HepG2 (cell line): ENCODE data around the gene IQGAP3. TPM values are rescaled to one million over a fixed set of nuclear protein-coding genes. Genes with fewer than 3 reads are reported as not detected.
A peak's percentile ranks its signal among the peaks of the same experiment; 100 is the strongest.

ENCODE experiments used
- ATAC-seq: fragments of 200-7000 bp; cut with Tn5 transposase; 3 replicates; pipeline ENCODE4 v1.9.1; 2020; ENCODE audit warnings: mild to moderate bottlenecking, moderate library complexity
- BruUV-seq: library from RNA; stranded (reverse); fragments of 400-500 nt; replicated peaks from 2 replicates; lab custom pipeline; 2021; lab: Mats Ljungman, UMichigan
- CTCF ChIA-PET: fragments of 300-600 bp; formaldehyde crosslinking; extraction: SDS; loops from one replicate; lab custom pipeline; 2021; ENCODE audit warnings: low total read pairs, inconsistent platforms, low intra/inter-chr PET ratio; lab: Yijun Ruan, JAX
- POLR2A ChIA-PET: fragments of 350-600 bp; sonication (Branson Sonifier 250); formaldehyde crosslinking; loops from one replicate; lab custom pipeline; 2020; ENCODE audit warnings: antibody characterized with exemption, inconsistent platforms; lab: Yijun Ruan, JAX
- DNase-seq: peaks from one replicate; pipeline ENCODE4 v3.0.0-alpha.2; 2015; ENCODE audit warnings: low spot score
- FAIRE-seq: peaks from 3 replicates; lab custom pipeline; 2011; peaks lifted over from hg19 to GRCh38; lab: Jason Lieb, UNC
- H2AFZ ChIP-seq: one replicate; pipeline ENCODE4 v1.6.1; 2011; ENCODE audit warnings: low read length, inconsistent platforms
- H3K27ac ChIP-seq: fragments of 300-600 bp; 3 replicates; pipeline ENCODE4 v1.8.0; 2011; ENCODE audit warnings: mixed run types, mild to moderate bottlenecking, mixed read lengths, low read length, inconsistent platforms; ENCODE audit not compliant: insufficient read depth; ENCODE audit errors: extremely low read length
- H3K27me3 ChIP-seq, 2 experiments: fragments of 200-600 bp in 1 of 2; 2 replicates in 1 of 2; 3 replicates in 1 of 2; pipeline versions ENCODE4 v1.6.0 to v1.8.0; 2011; ENCODE audit warnings: low read length in 2 of 2, mild to moderate bottlenecking in 2 of 2, moderate library complexity in 2 of 2, inconsistent platforms in 1 of 2; ENCODE audit not compliant: insufficient read depth in 2 of 2, control insufficient read depth in 1 of 2
- H3K36me3 ChIP-seq, 2 experiments: fragments of 200-600 bp in 1 of 2; replicated peaks in 1 of 2; 2 replicates in 1 of 2; 3 replicates in 1 of 2; pipeline versions ENCODE4 v1.5.1 to v1.8.0; 2011; ENCODE audit warnings: low read length in 2 of 2, inconsistent platforms in 1 of 2; ENCODE audit not compliant: insufficient read depth in 2 of 2, control insufficient read depth in 1 of 2
- H3K4me1 ChIP-seq: 2 replicates; pipeline ENCODE4 v1.5.1; 2012; ENCODE audit warnings: low read length, inconsistent platforms; ENCODE audit not compliant: insufficient read depth
- H3K4me2 ChIP-seq: 2 replicates; pipeline ENCODE4 v1.6.0; 2011; ENCODE audit warnings: low read depth, low read length, inconsistent platforms
- H3K4me3 ChIP-seq, 3 experiments: fragments of 200-600 bp in 1 of 3; sonication (generic), shearing (Covaris generic) in 1 of 3; replicated peaks in 1 of 3; 2 replicates each; pipeline ENCODE4 v1.5.1; 2011 to 2016; ENCODE audit warnings: low read length in 3 of 3, inconsistent platforms in 2 of 3, low read depth in 2 of 3, mild to moderate bottlenecking in 2 of 3, control low read depth in 1 of 3, mixed read lengths in 1 of 3; ENCODE audit not compliant: insufficient read depth in 1 of 3
- H3K79me2 ChIP-seq: one replicate; pipeline ENCODE4 v1.6.1; 2011; ENCODE audit warnings: low read length, inconsistent platforms; ENCODE audit not compliant: insufficient read depth
- H3K9ac ChIP-seq: 2 replicates; pipeline ENCODE4 v1.6.0; 2011; ENCODE audit warnings: mild to moderate bottlenecking, low read depth, low read length, inconsistent platforms; ENCODE audit not compliant: insufficient read depth
- H3K9me3 ChIP-seq: 2 replicates; pipeline ENCODE4 v1.5.1; 2012; ENCODE audit warnings: mild to moderate bottlenecking, low read length
- H4K20me1 ChIP-seq: 2 replicates; pipeline ENCODE4 v1.6.0; 2011; ENCODE audit warnings: inconsistent platforms, mild to moderate bottlenecking, low read length, moderate library complexity; ENCODE audit not compliant: insufficient read depth
- DMAP1 ChIP-seq: IDR thresholded peaks from 2 replicates; pipeline ENCODE4 v1.6.1; 2016
- DPF2 ChIP-seq: sonication (generic); formaldehyde crosslinking; IDR thresholded peaks from 2 replicates; pipeline ENCODE4 v1.4.0; 2020; ENCODE audit warnings: mild to moderate bottlenecking, low read depth, missing genetic modification reagents, borderline replicate concordance
- HMGXB4 ChIP-seq, 2 experiments: sonication (generic) in 1 of 2; formaldehyde crosslinking in 1 of 2; IDR thresholded peaks; 2 replicates each; pipeline versions ENCODE4 v1.4.0 to v1.6.1; 2018 to 2020; ENCODE audit warnings: missing genetic modification reagents in 2 of 2, borderline replicate concordance in 1 of 2, low read depth in 1 of 2, mild to moderate bottlenecking in 1 of 2, missing biosample characterization in 1 of 2
- NKX3-1 ChIP-seq: sonication (generic); formaldehyde crosslinking; IDR thresholded peaks from 2 replicates; pipeline ENCODE4 v1.5.0; 2020; ENCODE audit warnings: missing genetic modification reagents
- PATZ1 ChIP-seq: sonication (generic); formaldehyde crosslinking; IDR thresholded peaks from 2 replicates; pipeline ENCODE4 v1.4.0; 2020; ENCODE audit warnings: missing genetic modification reagents
- PHB2 ChIP-seq: fragments of 450-650 bp; IDR thresholded peaks from 2 replicates; pipeline ENCODE4 v1.6.1; 2018; ENCODE audit not compliant: partially characterized antibody
- SNAPC4 ChIP-seq: sonication (generic); formaldehyde crosslinking; IDR thresholded peaks from 2 replicates; pipeline ENCODE4 v1.4.0; 2020; ENCODE audit warnings: mild to moderate bottlenecking, missing genetic modification reagents
- TAF15 ChIP-seq: fragments of 200-400 bp; formaldehyde crosslinking; IDR thresholded peaks from one replicate; pipeline ENCODE4 v1.6.1; 2018; ENCODE audit warnings: mild to moderate bottlenecking, low read depth, low read length; ENCODE audit not compliant: poor library complexity, severe bottlenecking
- TCF12 ChIP-seq, 2 experiments: fragments of 450-650 bp in 1 of 2; sonication (generic) in 1 of 2; formaldehyde crosslinking in 1 of 2; IDR thresholded peaks; 2 replicates each; pipeline versions ENCODE4 v1.6.1 to v1.8.0; 2017 to 2022; ENCODE audit warnings: antibody characterized with exemption in 1 of 2, mild to moderate bottlenecking in 1 of 2, missing genetic modification reagents in 1 of 2, moderate library complexity in 1 of 2
- ZNF232 ChIP-seq: sonication (generic); formaldehyde crosslinking; IDR thresholded peaks from 2 replicates; pipeline ENCODE4 v1.4.0; 2020; ENCODE audit warnings: missing genetic modification reagents, borderline replicate concordance
- ZNF274 ChIP-seq: sonication (generic); formaldehyde crosslinking; IDR thresholded peaks from 2 replicates; pipeline ENCODE4 v1.5.1; 2020; ENCODE audit warnings: mild to moderate bottlenecking, missing genetic modification reagents
- ZNF546 ChIP-seq: sonication (generic); formaldehyde crosslinking; conservative IDR thresholded peaks from 2 replicates; pipeline ENCODE4 v1.8.1; 2023; ENCODE audit warnings: mild to moderate bottlenecking, missing genetic modification reagents
- ZNF672 ChIP-seq: sonication (generic); formaldehyde crosslinking; IDR thresholded peaks from 2 replicates; pipeline ENCODE4 v1.8.1; 2022; ENCODE audit warnings: missing genetic modification reagents
- WGBS: methylation state at CpG from one replicate; pipeline ENCODE4 v1.1.6; 2017; ENCODE audit warnings: low lambda C conversion rate; 5-methylcytosine and 5-hydroxymethylcytosine counted together
- in situ Hi-C: cut with HindIII; loops from 2 replicates; pipeline ENCODE4 v1.10.0; 2017; ENCODE audit warnings: low pct_unique_long_range_greater_than_20kb; ENCODE audit not compliant: extremely low pct_ligation_motif_present
- intact Hi-C: fragments of 100-400 bp; cut with micrococcal nuclease; formaldehyde crosslinking; loops from one replicate; pipeline ENCODE4 v1.10.0; 2022; ENCODE audit not compliant: unreplicated experiment
- polyA plus RNA-seq, 8 experiments: library from polyadenylated mRNA; depleted of rRNA in 3 of 8; stranded (reverse) in 7 of 8; unstranded in 1 of 8; fragments of >200 nt; fragmentation: Illumina TruSeq in 4 of 8; extraction: Trizol in 4 of 8; gene quantifications; 2 replicates each; pipeline versions ENCODE4 v1.2.1 to v1.2.3, GENCODE V29; 2011 to 2016; ENCODE audit warnings: low read depth in 4 of 8, missing spikeins in 1 of 8, mixed read lengths in 1 of 8; ENCODE audit not compliant: insufficient read depth in 1 of 8
- total RNA-seq, 5 experiments: library from RNA; depleted of rRNA; stranded (reverse); fragments of >200 nt; fragmentation: Illumina TruSeq; extraction: Trizol; gene quantifications; 2 replicates each; pipeline ENCODE4 v1.2.3, GENCODE V29; 2016; ENCODE audit warnings: low read depth in 1 of 5

The IQGAP3 gene
- total and polyA plus RNA-seq, 2 of the 13 experiments (the other 11 are each of a cell fraction or from before 2014, with no cell fraction given): 13.5 to 14.1 TPM

- Histone ChIP-seq H3K27ac (no peak overlapping the region), H3K4me2 (peak overlapping the region; percentile 92), H3K4me3 (peak overlapping the region in 1 of 3 experiments; percentile 85; a peak in 1 of 6 replicates), H3K4me1 (peaks cover 27% of the 10 kb centered on the region), H4K20me1 (no peaks in the 10 kb centered on the region), H3K9me3 (no peaks in the 10 kb centered on the region), H3K9ac (0 out of 2 replicates have a peak overlapping the region, but pooled peaks have one; percentile 86), H2AFZ (no peak overlapping the region), H3K79me2 (peaks cover 19% of the 10 kb centered on the region), H3K36me3 (peaks cover 7 to 37% of the 10 kb centered on the region in 2 experiments), H3K27me3 (no peaks in the 10 kb centered on the region)
- peak; percentile 44 for ATAC-seq
- ChIA-PET POLR2A (interaction anchor here (1.3 to 2.2 kb wide), 2 partner anchors 8 to 99 kb away, joined by 4 to 36 read pairs; partner anchors contain the start of gene NAXE), CTCF (no interaction called here)
- BruUV-seq: no TSS peak
- peak; percentile 44 for DNase-seq
- in situ Hi-C loops (no loop called here), intact Hi-C loops (no loop called here)
- no peak for FAIRE-seq
- 83% methylated on average over 3 of the region's 3 CpGs for WGBS
- TF ChIP-seq ZNF232 (CRISPR knock-in tag): no peak
- TF ChIP-seq PATZ1: no peak
- TF ChIP-seq HMGXB4 (CRISPR knock-in tag; IDR thresholded peaks at IDR 0.05; ENCODE audit: borderline replicate concordance in 1 of 2, low read depth in 1 of 2): no peak
- no peak for TF ChIP-seq ZNF546
- TF ChIP-seq ZNF672 (CRISPR knock-in tag): no peak
- no peak for TF ChIP-seq TCF12 (IDR thresholded peaks at IDR 0.05)
- TF ChIP-seq TCF12 (CRISPR knock-in tag; IDR thresholded peaks at IDR 0.05): no peak
- no peak for TF ChIP-seq SNAPC4 (CRISPR knock-in tag)
- TF ChIP-seq PHB2: no peak
- no peak for TF ChIP-seq DMAP1
- TF ChIP-seq NKX3-1 (CRISPR knock-in tag): no peak
- TF ChIP-seq DPF2 (CRISPR knock-in tag): no peak
- TF ChIP-seq TAF15: no peak
- TF ChIP-seq ZNF274 (CRISPR knock-in tag): no peak
Measured at GRCh38 chr1:156599811-156600210, 27.4 kb upstream of the IQGAP3 start.
